ENCODE data around the gene SLC35B4. TPM values are rescaled to one million over a fixed set of nuclear protein-coding genes. Genes with fewer than 3 reads are reported as not detected.

Gene SLC35B4
- polyA plus RNA-seq, 4 donors, result 2.7 to 11.8 (median 4.1) TPM

DNA sequence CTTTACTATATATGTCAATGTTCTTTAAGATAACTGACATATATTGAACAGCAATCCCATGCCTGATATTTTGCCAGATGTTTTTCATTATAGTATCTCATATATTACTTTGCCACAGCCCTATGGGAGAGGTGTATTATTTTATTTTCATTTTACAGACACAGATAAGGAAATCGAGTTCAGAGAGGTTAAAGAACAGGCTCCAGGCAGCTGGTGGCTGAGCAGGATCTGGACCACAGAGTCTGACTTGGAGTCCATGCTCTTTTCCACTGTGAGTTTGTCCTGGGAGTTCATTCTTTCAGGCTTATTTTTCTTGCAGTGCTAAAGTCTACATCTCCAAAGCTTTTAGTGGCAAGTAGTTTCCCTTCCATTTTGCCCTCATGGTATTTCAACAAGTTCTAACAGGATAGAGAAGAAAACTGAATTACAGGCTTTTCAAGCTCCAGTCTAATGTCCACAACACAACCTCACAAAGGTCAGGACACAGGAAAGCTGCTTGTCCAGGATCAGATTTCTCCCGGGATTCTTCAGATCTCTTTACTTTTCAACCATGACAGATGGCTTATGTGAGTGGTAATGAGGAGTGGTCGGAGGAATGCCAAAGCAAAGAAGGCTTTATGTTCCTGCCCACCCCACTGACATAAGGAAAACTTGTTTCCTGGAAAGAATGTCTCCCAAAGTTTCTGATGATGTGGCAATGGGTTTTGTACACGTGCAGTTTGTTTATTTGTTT is 13.1 kb upstream of the SLC35B4 start:
- Histone ChIP-seq H3K27ac (ENCODE audit: low read depth in 1 of 3, low read length in 2 of 3) (no peak overlapping the region), H3K9me3 (ENCODE audit: control insufficient read depth in 2 of 2, insufficient read depth in 1 of 2, low read depth in 1 of 2, low read length in 1 of 2) (peaks cover 0 to 2% of the 10 kb centered on the region in 2 donors), H3K4me1 (ENCODE audit: control insufficient read depth in 3 of 3, insufficient read depth in 2 of 3, low read depth in 1 of 3, low read length in 2 of 3) (peaks cover 0 to 4% (median 0%) of the 10 kb centered on the region in 3 donors), H3K4me3 (ENCODE audit: low read depth in 1 of 3, low read length in 3 of 3) (no peak overlapping the region), H3K27me3 (ENCODE audit: control insufficient read depth in 3 of 3, insufficient read depth in 3 of 3, low read length in 3 of 3) (no peaks in the 10 kb centered on the region), H3K36me3 (ENCODE audit: control insufficient read depth in 3 of 3, insufficient read depth in 2 of 3, low read depth in 1 of 3, low read length in 3 of 3) (no peaks in the 10 kb centered on the region)
- DNase-seq (peak; percentile 17 to 43), FAIRE-seq (no peak)
- 31 to 39% (median 36%) methylated on average over 4 of the region's 4 CpGs for WGBS, 3 donors

DNA sequence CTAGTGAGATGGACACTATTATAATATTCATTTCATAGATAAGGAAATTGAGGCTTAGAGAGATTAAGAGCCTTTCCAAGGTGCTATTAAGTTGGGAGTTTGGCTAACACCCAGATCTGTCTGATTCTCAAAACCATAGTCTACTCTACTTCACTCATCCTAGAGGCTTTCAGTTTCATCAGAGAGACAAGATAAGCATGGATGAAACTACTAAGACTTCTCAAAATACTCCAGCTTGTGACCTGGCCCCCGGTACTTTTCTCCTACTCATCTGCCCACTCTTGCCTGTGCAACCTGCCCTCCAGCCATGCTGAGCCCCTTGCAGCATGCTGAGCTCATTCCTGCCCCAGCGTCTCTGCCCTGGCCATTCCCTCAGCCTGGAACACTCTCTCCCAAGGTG is 12.2 kb upstream of the SLC35B4 start:
- FAIRE-seq, result no peak
- 35 to 56% (median 40%) methylated on average over 2 of the region's 2 CpGs for WGBS, 3 donors

DNA sequence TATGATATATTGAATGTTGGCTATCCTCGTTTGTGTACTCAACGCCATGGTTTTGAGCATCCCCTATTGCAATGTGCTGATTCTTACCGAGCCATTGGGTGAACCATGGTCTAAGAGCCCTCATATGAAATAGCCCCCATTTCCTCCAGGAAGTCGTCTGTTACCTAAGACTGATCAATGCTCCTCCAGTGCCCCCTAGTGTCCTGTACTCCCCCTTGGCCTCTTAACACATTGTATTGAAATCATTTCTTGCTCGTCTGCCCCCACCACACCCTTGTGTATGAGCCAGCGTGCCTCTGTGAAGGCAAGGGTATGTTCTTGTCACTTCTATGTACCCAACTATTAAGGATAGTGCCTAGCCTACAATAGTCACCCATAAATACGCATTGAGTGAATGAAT is 11.2 kb upstream of the SLC35B4 start:
- no peaks in the 10 kb centered on the region for H3K9me3 ChIP-seq (ENCODE audit: control insufficient read depth in 2 of 2, insufficient read depth in 1 of 2, low read depth in 1 of 2, low read length in 1 of 2)
- DNase-seq (peak; percentile 46 to 68), FAIRE-seq (no peak)
- H3K27me3 ChIP-seq (ENCODE audit: control insufficient read depth in 3 of 3, insufficient read depth in 3 of 3, low read length in 3 of 3), result no peaks in the 10 kb centered on the region
- no peaks in the 10 kb centered on the region for H3K36me3 ChIP-seq (ENCODE audit: control insufficient read depth in 3 of 3, insufficient read depth in 2 of 3, low read depth in 1 of 3, low read length in 3 of 3)
- no peak overlapping the region for H3K27ac ChIP-seq (ENCODE audit: low read depth in 1 of 3, low read length in 2 of 3)
- peaks cover 0 to 4% (median 0%) of the 10 kb centered on the region in 3 donors for H3K4me1 ChIP-seq (ENCODE audit: control insufficient read depth in 3 of 3, insufficient read depth in 2 of 3, low read depth in 1 of 3, low read length in 2 of 3)
- WGBS, 3 donors, result 29 to 32% (median 30%) methylated on average over 7 of the region's 7 CpGs
- no peak overlapping the region for H3K4me3 ChIP-seq (ENCODE audit: low read depth in 1 of 3, low read length in 3 of 3)

More for the DNA sequence above, 12.2 kb upstream of the SLC35B4 start:
- Histone ChIP-seq H3K4me3 (ENCODE audit: low read depth in 1 of 3, low read length in 3 of 3) (no peak overlapping the region), H3K4me1 (ENCODE audit: control insufficient read depth in 3 of 3, insufficient read depth in 2 of 3, low read depth in 1 of 3, low read length in 2 of 3) (peaks cover 0 to 4% (median 0%) of the 10 kb centered on the region in 3 donors), H3K36me3 (ENCODE audit: control insufficient read depth in 3 of 3, insufficient read depth in 2 of 3, low read depth in 1 of 3, low read length in 3 of 3) (no peaks in the 10 kb centered on the region), H3K27ac (ENCODE audit: low read depth in 1 of 3, low read length in 2 of 3) (no peak overlapping the region), H3K27me3 (ENCODE audit: control insufficient read depth in 3 of 3, insufficient read depth in 3 of 3, low read length in 3 of 3) (no peaks in the 10 kb centered on the region), H3K9me3 (ENCODE audit: control insufficient read depth in 2 of 2, insufficient read depth in 1 of 2, low read depth in 1 of 2, low read length in 1 of 2) (no peaks in the 10 kb centered on the region)
- no peak for DNase-seq

DNA sequence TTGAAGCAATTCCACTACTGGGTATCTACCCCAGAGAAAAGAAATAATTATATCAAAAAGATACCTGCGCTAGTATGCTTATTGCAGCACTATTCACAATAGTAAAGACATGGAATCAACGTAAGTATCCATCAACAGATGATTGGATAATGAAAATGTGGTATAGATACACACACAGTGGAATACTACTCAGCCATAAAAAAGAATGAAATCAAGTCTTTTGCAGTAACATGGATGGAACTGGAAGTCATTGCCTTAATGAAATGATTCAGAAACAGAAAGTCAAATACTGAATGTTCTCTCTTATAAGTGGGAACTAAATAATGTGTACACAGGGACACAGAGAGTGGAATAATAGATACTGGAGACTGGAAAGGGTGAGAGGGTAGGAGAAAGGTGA is 7.4 kb upstream of the SLC35B4 start:
- Histone ChIP-seq H3K4me3 (ENCODE audit: low read depth in 1 of 3, low read length in 3 of 3) (no peak overlapping the region), H3K9me3 (ENCODE audit: control insufficient read depth in 2 of 2, insufficient read depth in 1 of 2, low read depth in 1 of 2, low read length in 1 of 2) (no peaks in the 10 kb centered on the region), H3K36me3 (ENCODE audit: control insufficient read depth in 3 of 3, insufficient read depth in 2 of 3, low read depth in 1 of 3, low read length in 3 of 3) (no peaks in the 10 kb centered on the region), H3K27ac (ENCODE audit: low read depth in 1 of 3, low read length in 2 of 3) (no peak overlapping the region), H3K27me3 (ENCODE audit: control insufficient read depth in 3 of 3, insufficient read depth in 3 of 3, low read length in 3 of 3) (peaks cover 0 to 5% (median 4%) of the 10 kb centered on the region in 3 donors), H3K4me1 (ENCODE audit: control insufficient read depth in 3 of 3, insufficient read depth in 2 of 3, low read depth in 1 of 3, low read length in 2 of 3) (peaks cover 0 to 4% (median 0%) of the 10 kb centered on the region in 3 donors)
- DNase-seq, result no peak
- WGBS, 3 donors, result 91 to 97% (median 91%) methylated on average over 2 of the region's 2 CpGs
- FAIRE-seq, result no peak

DNA sequence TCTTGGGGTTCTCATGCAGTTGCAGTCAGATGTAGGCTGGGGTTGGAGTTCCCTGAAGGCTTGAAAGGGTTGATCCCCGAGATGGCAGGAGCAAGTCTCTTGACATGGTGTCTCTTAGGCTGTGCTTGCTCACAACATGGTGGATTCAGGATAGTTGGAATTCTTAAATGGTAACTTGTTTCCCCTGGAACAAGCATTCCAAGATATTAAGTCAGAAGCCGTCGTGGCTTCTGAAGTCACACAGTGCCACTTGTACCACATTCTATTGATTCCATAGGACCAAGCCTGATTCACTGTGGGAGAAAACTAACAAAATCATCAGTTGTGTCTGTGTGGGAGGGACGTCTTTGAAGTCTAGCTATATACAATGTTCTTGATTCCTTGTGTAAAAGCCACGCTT is 3.5 kb upstream of the SLC35B4 start:
- 75 to 84% (median 81%) methylated on average over 5 of the region's 5 CpGs for WGBS, 3 donors
- DNase-seq (no peak), FAIRE-seq (no peak)
- Histone ChIP-seq H3K27ac (ENCODE audit: low read depth in 1 of 3, low read length in 2 of 3) (no peak overlapping the region), H3K9me3 (ENCODE audit: control insufficient read depth in 2 of 2, insufficient read depth in 1 of 2, low read depth in 1 of 2, low read length in 1 of 2) (no peaks in the 10 kb centered on the region), H3K4me3 (ENCODE audit: low read depth in 1 of 3, low read length in 3 of 3) (no peak overlapping the region), H3K4me1 (ENCODE audit: control insufficient read depth in 3 of 3, insufficient read depth in 2 of 3, low read depth in 1 of 3, low read length in 2 of 3) (peaks cover 0 to 5% (median 2%) of the 10 kb centered on the region in 3 donors), H3K27me3 (ENCODE audit: control insufficient read depth in 3 of 3, insufficient read depth in 3 of 3, low read length in 3 of 3) (peaks cover 0 to 5% (median 4%) of the 10 kb centered on the region in 3 donors), H3K36me3 (ENCODE audit: control insufficient read depth in 3 of 3, insufficient read depth in 2 of 3, low read depth in 1 of 3, low read length in 3 of 3) (no peaks in the 10 kb centered on the region)

DNA sequence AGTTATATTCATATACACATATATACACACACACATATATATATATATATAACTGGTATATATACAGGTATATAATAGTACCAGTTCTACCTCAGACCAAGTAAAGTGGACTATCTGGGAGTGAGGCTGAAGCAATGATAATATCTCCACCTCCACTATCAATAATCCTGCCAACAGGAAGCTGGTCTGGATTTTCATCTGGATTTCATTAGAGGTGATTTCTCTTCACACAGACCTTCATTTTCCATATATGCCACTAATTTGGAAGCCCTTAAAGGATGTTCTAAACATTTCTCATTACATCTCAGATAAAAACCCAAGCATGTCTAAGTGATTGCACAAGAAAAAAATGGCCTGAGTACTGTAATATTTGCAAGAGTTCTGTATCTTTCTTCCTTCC is 1.7 kb upstream of the SLC35B4 start:
- Histone ChIP-seq H3K9me3 (ENCODE audit: control insufficient read depth in 2 of 2, insufficient read depth in 1 of 2, low read depth in 1 of 2, low read length in 1 of 2) (no peaks in the 10 kb centered on the region), H3K4me3 (ENCODE audit: low read depth in 1 of 3, low read length in 3 of 3) (no peak overlapping the region), H3K4me1 (ENCODE audit: control insufficient read depth in 3 of 3, insufficient read depth in 2 of 3, low read depth in 1 of 3, low read length in 2 of 3) (peaks cover 2 to 8% (median 7%) of the 10 kb centered on the region in 3 donors), H3K27me3 (ENCODE audit: control insufficient read depth in 3 of 3, insufficient read depth in 3 of 3, low read length in 3 of 3) (peaks cover 0 to 5% (median 4%) of the 10 kb centered on the region in 3 donors), H3K27ac (ENCODE audit: low read depth in 1 of 3, low read length in 2 of 3) (no peak overlapping the region), H3K36me3 (ENCODE audit: control insufficient read depth in 3 of 3, insufficient read depth in 2 of 3, low read depth in 1 of 3, low read length in 3 of 3) (no peaks in the 10 kb centered on the region)
- FAIRE-seq (no peak), DNase-seq (no peak)

DNA sequence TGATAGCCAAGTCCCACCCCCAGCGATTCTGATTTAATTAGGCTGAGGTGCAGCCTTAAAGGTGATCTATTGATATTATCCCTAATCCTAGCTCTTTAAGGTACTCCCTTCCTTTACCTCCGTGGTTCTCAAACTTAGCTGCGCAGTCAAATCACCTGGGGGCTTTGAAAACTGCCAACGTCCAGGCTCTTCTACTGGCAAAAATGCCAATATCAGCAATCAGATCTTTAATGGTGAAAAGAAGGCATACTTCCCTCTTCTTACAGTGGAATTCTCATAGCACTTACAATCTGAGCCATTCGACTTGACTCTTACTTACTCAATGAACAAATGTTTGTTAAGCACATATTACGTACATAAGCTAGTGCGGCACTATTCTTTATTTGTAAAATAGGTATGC is 704 bp upstream of the SLC35B4 start:
- H3K9me3 ChIP-seq (ENCODE audit: control insufficient read depth in 2 of 2, insufficient read depth in 1 of 2, low read depth in 1 of 2, low read length in 1 of 2), result peaks cover 0 to under 1% of the 10 kb centered on the region in 2 donors
- FAIRE-seq (no peak), DNase-seq (peak in 1 of 2 donors; percentile 3)
- no peaks in the 10 kb centered on the region for H3K36me3 ChIP-seq (ENCODE audit: control insufficient read depth in 3 of 3, insufficient read depth in 2 of 3, low read depth in 1 of 3, low read length in 3 of 3)
- H3K27ac ChIP-seq (ENCODE audit: low read depth in 1 of 3, low read length in 2 of 3), result no peak overlapping the region
- peak overlapping the region in 1 of 3 donors; percentile 98 for H3K4me3 ChIP-seq (ENCODE audit: low read depth in 1 of 3, low read length in 3 of 3)
- H3K4me1 ChIP-seq (ENCODE audit: control insufficient read depth in 3 of 3, insufficient read depth in 2 of 3, low read depth in 1 of 3, low read length in 2 of 3), result peaks cover 2 to 8% (median 7%) of the 10 kb centered on the region in 3 donors
- WGBS, 3 donors, result 68 to 71% (median 70%) methylated on average over 7 of the region's 7 CpGs
- H3K27me3 ChIP-seq (ENCODE audit: control insufficient read depth in 3 of 3, insufficient read depth in 3 of 3, low read length in 3 of 3), result peaks cover 0 to 5% (median 2%) of the 10 kb centered on the region in 3 donors

DNA sequence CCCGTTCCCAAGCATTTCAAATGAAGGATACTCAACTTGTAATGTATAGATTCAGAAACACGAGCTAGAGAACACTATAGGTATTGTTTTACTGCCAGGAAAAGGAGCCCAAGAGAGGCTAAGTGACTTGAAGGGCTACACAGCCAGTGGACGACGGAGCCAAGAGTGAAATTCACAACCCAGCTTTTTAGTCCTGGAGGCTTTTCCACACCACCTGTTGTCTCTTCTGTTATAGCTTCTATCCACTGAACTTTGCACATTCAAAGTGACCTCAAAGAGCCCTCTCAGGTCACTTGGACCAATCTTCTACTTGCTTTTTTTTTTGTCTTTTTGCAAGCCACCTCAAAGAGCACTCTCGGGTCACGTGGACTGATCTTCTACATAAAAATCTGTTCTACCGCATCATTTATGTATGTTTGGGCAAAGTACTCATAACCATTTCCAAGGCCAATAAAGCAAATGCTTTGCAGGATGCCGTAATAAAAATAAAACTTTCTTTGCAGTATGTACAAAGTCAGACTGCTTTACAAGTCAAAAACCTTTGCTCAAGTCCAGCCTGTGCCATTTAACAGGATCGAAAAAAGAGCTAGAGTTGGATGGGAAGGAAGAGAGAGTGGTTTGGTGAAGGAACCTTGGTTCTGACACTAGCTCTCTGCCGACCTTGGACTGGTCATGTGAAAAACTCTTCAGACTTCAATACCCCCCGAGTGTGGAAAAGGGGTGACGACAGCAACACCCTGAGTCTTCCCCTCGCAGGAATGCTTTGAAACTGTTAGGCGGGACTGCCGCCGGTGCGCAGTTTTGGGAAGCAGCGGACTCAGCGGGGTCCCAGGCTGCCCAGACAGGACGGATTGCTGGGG is 821 bp downstream of the SLC35B4 start:
- Histone ChIP-seq H3K36me3 (ENCODE audit: control insufficient read depth in 3 of 3, insufficient read depth in 2 of 3, low read depth in 1 of 3, low read length in 3 of 3) (peaks cover 0 to 3% (median 0%) of the 10 kb centered on the region in 3 donors), H3K4me1 (ENCODE audit: control insufficient read depth in 3 of 3, insufficient read depth in 2 of 3, low read depth in 1 of 3, low read length in 2 of 3) (peaks cover 2 to 8% (median 7%) of the 10 kb centered on the region in 3 donors), H3K9me3 (ENCODE audit: control insufficient read depth in 2 of 2, insufficient read depth in 1 of 2, low read depth in 1 of 2, low read length in 1 of 2) (peaks cover 0 to 8% of the 10 kb centered on the region in 2 donors), H3K4me3 (ENCODE audit: low read depth in 1 of 3, low read length in 3 of 3) (peak overlapping the region; percentile 86 to 98 (median 93)), H3K27ac (ENCODE audit: low read depth in 1 of 3, low read length in 2 of 3) (peak overlapping the region; percentile 80 to 86 (median 86)), H3K27me3 (ENCODE audit: control insufficient read depth in 3 of 3, insufficient read depth in 3 of 3, low read length in 3 of 3) (no peaks in the 10 kb centered on the region)
- DNase-seq, result peak; percentile 33 to 67
- WGBS, 3 donors, result 15 to 22% (median 19%) methylated on average over 20 of the region's 20 CpGs
- no peak for FAIRE-seq

Data from small intestine (tissue), 7 donors.